Mucosa of gallbladder (tissue), 1 donor: ENCODE results near the gene NMRAL1. TPM values are rescaled to one million over a fixed set of nuclear protein-coding genes. Genes with fewer than 3 reads are reported as not detected.

Experiments
- DNase-seq: peaks from one replicate; pipeline ENCODE4 v3.0.0-alpha.2; 2020; ENCODE audit warnings: low spot score
- total RNA-seq: library from RNA; stranded (reverse); gene quantifications from one replicate; pipeline ENCODE4 v1.2.1, GENCODE V29; 2021
- donor health status: DM: no; HTN: no; CAD: no.

Gene NMRAL1
- total RNA-seq, 1 donor from 2014 or later: 58.9 TPM

- peak; percentile 31 for DNase-seq
Measured at GRCh38 chr16:4505356-4506147, 31.1 kb upstream of the NMRAL1 start.

- peak; percentile 64 for DNase-seq
Measured at GRCh38 chr16:4501071-4501478, 26.6 kb upstream of the NMRAL1 start.

GRCh38 chr16:4500272-4500671 is 25.8 kb upstream of the NMRAL1 start:
- DNase-seq: peak; percentile 71

GRCh38 chr16:4499196-4499555 is 24.8 kb upstream of the NMRAL1 start:
- DNase-seq: no peak

- no peak for DNase-seq
Measured at GRCh38 chr16:4498546-4499195, 24.2 kb upstream of the NMRAL1 start.

GRCh38 chr16:4496305-4496704 is 21.9 kb upstream of the NMRAL1 start:
- DNase-seq: no peak

GRCh38 chr16:4495766-4496165 is 21.3 kb upstream of the NMRAL1 start:
- DNase-seq: no peak

- DNase-seq: no peak
Measured at GRCh38 chr16:4494746-4495490, 20.5 kb upstream of the NMRAL1 start.

- no peak for DNase-seq
Measured at GRCh38 chr16:4491898-4492297, 17.5 kb upstream of the NMRAL1 start.

- DNase-seq: no peak
Measured at GRCh38 chr16:4489030-4489429, 14.6 kb upstream of the NMRAL1 start.

GRCh38 chr16:4488499-4488967 is 14.1 kb upstream of the NMRAL1 start:
- DNase-seq: no peak

GRCh38 chr16:4487955-4488498 is 13.6 kb upstream of the NMRAL1 start:
- peak; percentile 38 for DNase-seq

GRCh38 chr16:4486126-4486893 is 11.9 kb upstream of the NMRAL1 start:
- no peak for DNase-seq

GRCh38 chr16:4481963-4482362 is 7.5 kb upstream of the NMRAL1 start:
- DNase-seq: no peak

GRCh38 chr16:4481526-4481925 is 7.1 kb upstream of the NMRAL1 start:
- DNase-seq: no peak

GRCh38 chr16:4477966-4478365 is 3.5 kb upstream of the NMRAL1 start:
- DNase-seq: no peak

GRCh38 chr16:4475880-4476788 is 1.7 kb upstream of the NMRAL1 start, which contains the start of gene HMOX2:
HMOX2 (plus strand) TSS chr16:4476398; CDS start chr16:4505525, 29,127 bp downstream.
- peak; percentile 94 for DNase-seq

- DNase-seq: no peak
Measured at GRCh38 chr16:4472880-4473279, 1.5 kb downstream of the NMRAL1 start.

GRCh38 chr16:4471869-4472268 is 2.6 kb downstream of the NMRAL1 start:
- no peak for DNase-seq

GRCh38 chr16:4468972-4469371 is 5.5 kb downstream of the NMRAL1 start:
- DNase-seq: no peak
